Measurements from ENCODE around the gene MSH5. TPM values are rescaled to one million over a fixed set of nuclear protein-coding genes. Genes with fewer than 3 reads are reported as not detected.

MSH5 gene
- total and polyA plus RNA-seq, 9 of the 15 experiments (the other 6 are each of a cell fraction or from before 2014, with no cell fraction given): 12.5 to 104 (median 46.6) TPM

GRCh38 chr6:31702819-31703716, 36.7 kb upstream of the MSH5 start, which contains the start of gene ABHD16A (continued):
- TF ChIP-seq RHOXF2B (CRISPR knock-in tag; conservative IDR thresholded peaks at IDR 0.05): 0 out of 2 replicates have a peak, but pooled peaks have one; percentile 19
- TF ChIP-seq GTF2F1 (IDR thresholded peaks at IDR 0.05; ENCODE audit: low read depth, low read length): no peak; the same call in 1 of the 2 replicates
- peak; percentile 87 for TF ChIP-seq ZNF512 (tag; IDR thresholded peaks at IDR 0.05)
- TF ChIP-seq NFE2L1 (tag; IDR thresholded peaks at IDR 0.05; ENCODE audit: borderline replicate concordance, low read depth): no peak
- no peak for TF ChIP-seq HINFP (tag; conservative IDR thresholded peaks at IDR 0.05; ENCODE audit: low read depth)
- TF ChIP-seq RBM14 (IDR thresholded peaks at IDR 0.05; ENCODE audit: borderline replicate concordance, insufficient read depth, low read depth, low read length): no peak
- peak; percentile 66; the same call in 1 of the 2 replicates for TF ChIP-seq SIN3B (IDR thresholded peaks at IDR 0.05; ENCODE audit: low read depth)
- TF ChIP-seq ZNF274 (IDR thresholded peaks at IDR 0.05; ENCODE audit: borderline replicate concordance, low read depth, low read length): no peak
- no peak for TF ChIP-seq EZH2 (IDR thresholded peaks at IDR 0.05; ENCODE audit: borderline replicate concordance, low read depth, low read length)
- peak; percentile 78 for TF ChIP-seq ZSCAN32 (CRISPR knock-in tag; IDR thresholded peaks at IDR 0.05)
- no peak; the same call in 1 of the 2 replicates for TF ChIP-seq TAF7 (tag; IDR thresholded peaks at IDR 0.05)
- TF ChIP-seq ZNF785 (CRISPR knock-in tag; IDR thresholded peaks at IDR 0.05): no peak
- peak in 2 of 3 experiments; percentile 14 to 17; a peak in 1 of 6 replicates for TF ChIP-seq CTCF (IDR thresholded peaks at IDR 0.05 in 2 of 3, conservative IDR thresholded peaks at IDR 0.05 in 1 of 3; ENCODE audit: insufficient read depth in 2 of 3, low read depth in 1 of 3, low read length in 3 of 3)
- no peak for TF ChIP-seq ESRRB (CRISPR knock-in tag; IDR thresholded peaks at IDR 0.05; ENCODE audit: borderline replicate concordance)
- TF ChIP-seq TEAD2 (tag; IDR thresholded peaks at IDR 0.05): no peak; the same call in 1 of the 2 replicates
- peak; percentile 48; the same call in 1 of the 2 replicates for TF ChIP-seq ZNF384 (IDR thresholded peaks at IDR 0.05; ENCODE audit: low read depth, low read length)
- TF ChIP-seq HMG20B (CRISPR knock-in tag; IDR thresholded peaks at IDR 0.05): no peak
- TF ChIP-seq NFRKB (IDR thresholded peaks at IDR 0.05; ENCODE audit: low read depth): peak; percentile 80
